Panc1 (cell line): ENCODE data around the gene GFRA3.

Experiments used
- SIN3A ChIP-seq: IDR thresholded peaks from 2 replicates; pipeline ENCODE4 v1.6.1; 2012; ENCODE audit warnings: low read depth, mild to moderate bottlenecking, low read length, moderate library complexity, borderline replicate concordance; ENCODE audit not compliant: insufficient read depth
- TF ChIP-seq, protein P1 (sequence below): fragments of 450-650 bp; IDR thresholded peaks from 2 replicates; pipeline ENCODE4 v1.5.1; 2017; ENCODE audit warnings: mild to moderate bottlenecking

DNA sequence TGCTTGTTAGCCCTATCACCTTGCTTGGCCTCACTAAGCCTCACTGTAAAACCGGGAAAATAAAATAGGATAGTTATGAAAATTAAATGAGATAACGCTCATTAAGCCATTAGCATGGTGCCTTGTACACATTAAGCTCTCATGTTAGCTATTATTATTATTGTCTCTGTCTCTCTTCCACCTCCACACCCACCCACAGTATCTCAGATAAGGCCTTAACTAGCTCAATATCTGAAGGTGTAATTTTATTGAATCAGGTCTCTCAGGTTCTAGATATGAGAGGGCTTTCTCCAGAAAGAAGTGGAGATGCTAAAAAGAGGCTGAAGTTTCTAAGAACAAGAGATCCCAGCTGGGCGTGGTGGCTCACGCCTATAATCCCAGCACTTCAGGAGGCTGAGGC is 27.6 kb downstream of the GFRA3 start:
- TF ChIP-seq SIN3A: no peak
- TF ChIP-seq, protein P1, sequence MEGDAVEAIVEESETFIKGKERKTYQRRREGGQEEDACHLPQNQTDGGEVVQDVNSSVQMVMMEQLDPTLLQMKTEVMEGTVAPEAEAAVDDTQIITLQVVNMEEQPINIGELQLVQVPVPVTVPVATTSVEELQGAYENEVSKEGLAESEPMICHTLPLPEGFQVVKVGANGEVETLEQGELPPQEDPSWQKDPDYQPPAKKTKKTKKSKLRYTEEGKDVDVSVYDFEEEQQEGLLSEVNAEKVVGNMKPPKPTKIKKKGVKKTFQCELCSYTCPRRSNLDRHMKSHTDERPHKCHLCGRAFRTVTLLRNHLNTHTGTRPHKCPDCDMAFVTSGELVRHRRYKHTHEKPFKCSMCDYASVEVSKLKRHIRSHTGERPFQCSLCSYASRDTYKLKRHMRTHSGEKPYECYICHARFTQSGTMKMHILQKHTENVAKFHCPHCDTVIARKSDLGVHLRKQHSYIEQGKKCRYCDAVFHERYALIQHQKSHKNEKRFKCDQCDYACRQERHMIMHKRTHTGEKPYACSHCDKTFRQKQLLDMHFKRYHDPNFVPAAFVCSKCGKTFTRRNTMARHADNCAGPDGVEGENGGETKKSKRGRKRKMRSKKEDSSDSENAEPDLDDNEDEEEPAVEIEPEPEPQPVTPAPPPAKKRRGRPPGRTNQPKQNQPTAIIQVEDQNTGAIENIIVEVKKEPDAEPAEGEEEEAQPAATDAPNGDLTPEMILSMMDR: no peak
